ENCODE measurements around the gene DPYD. TPM values are rescaled to one million over a fixed set of nuclear protein-coding genes. Genes with fewer than 3 reads are reported as not detected.

DPYD gene
- total and polyA plus RNA-seq, 9 of the 15 experiments (the other 6 are each of a cell fraction or from before 2014, with no cell fraction given) = 0.03 to 0.25 (median 0.08) TPM; not detected in 2

- TF ChIP-seq ZNF740 (CRISPR knock-in tag; IDR thresholded peaks at IDR 0.05) = no peak
- TF ChIP-seq ZNF740 (tag; IDR thresholded peaks at IDR 0.05) = no peak
- TF ChIP-seq TAF1 (IDR thresholded peaks at IDR 0.05; ENCODE audit: control insufficient read depth, extremely low read depth, insufficient read depth, low read length, severe bottlenecking) = no peak
- no peak for TF ChIP-seq ZNF3 (CRISPR knock-in tag; IDR thresholded peaks at IDR 0.05)
- no peak for TF ChIP-seq PKNOX1 (IDR thresholded peaks at IDR 0.05)
- no peak for TF ChIP-seq ZBTB2 (IDR thresholded peaks at IDR 0.05)
- TF ChIP-seq HNRNPK (IDR thresholded peaks at IDR 0.05; ENCODE audit: low read depth, low read length, poor library complexity, severe bottlenecking) = no peak
- TF ChIP-seq CHD7 (IDR thresholded peaks at IDR 0.05; ENCODE audit: low read depth, low read length) = no peak
- no peak for TF ChIP-seq GTF2F1 (IDR thresholded peaks at IDR 0.05; ENCODE audit: low read depth, low read length)
- no peak for TF ChIP-seq ZBTB49 (CRISPR knock-in tag; IDR thresholded peaks at IDR 0.05; ENCODE audit: borderline replicate concordance)
Measured at GRCh38 chr1:97368296-97368695, 552.5 kb downstream of the DPYD start (continued).
